ENCODE data around the gene KCTD4.
A peak's percentile ranks its signal among the peaks of the same experiment; 100 is the strongest.

KCTD4 gene

GRCh38 chr13:45156565-45157361, 44.1 kb downstream of the KCTD4 start:
- Mint-ChIP-seq H3K4me3 (no peak overlapping the region), H3K9me3 (no peaks in the 10 kb centered on the region), H3K36me3 (ENCODE audit: low read depth) (peaks cover 51% of the 10 kb centered on the region), H3K27ac (no peak overlapping the region), H3K27me3 (ENCODE audit: low read depth) (no peaks in the 10 kb centered on the region), H3K4me1 (no peaks in the 10 kb centered on the region)
- no peak for TF ChIP-seq CTCF (IDR thresholded peaks at IDR 0.05; ENCODE audit: unreplicated experiment in 3 of 3)

GRCh38 chr13:45149964-45150363, 50.9 kb downstream of the KCTD4 start:
- Mint-ChIP-seq H3K4me3 (no peak overlapping the region), H3K4me1 (no peaks in the 10 kb centered on the region), H3K9me3 (no peaks in the 10 kb centered on the region), H3K36me3 (ENCODE audit: low read depth) (peaks cover 19% of the 10 kb centered on the region), H3K27me3 (ENCODE audit: low read depth) (no peaks in the 10 kb centered on the region), H3K27ac (no peak overlapping the region)
- no peak for TF ChIP-seq CTCF (IDR thresholded peaks at IDR 0.05; ENCODE audit: unreplicated experiment in 3 of 3)

GRCh38 chr13:45143346-45143751, 57.5 kb downstream of the KCTD4 start:
- no peak overlapping the region for H3K4me3 Mint-ChIP-seq
- H3K4me1 Mint-ChIP-seq: peaks cover 5% of the 10 kb centered on the region
- no peaks in the 10 kb centered on the region for H3K9me3 Mint-ChIP-seq
- no peak for TF ChIP-seq CTCF (IDR thresholded peaks at IDR 0.05; ENCODE audit: unreplicated experiment in 3 of 3)
- peak overlapping the region in 1 of 3 experiments; percentile 64 for H3K27ac Mint-ChIP-seq
- no peaks in the 10 kb centered on the region for H3K27me3 Mint-ChIP-seq (ENCODE audit: low read depth)
- peaks cover 23% of the 10 kb centered on the region for H3K36me3 Mint-ChIP-seq (ENCODE audit: low read depth)
